ENCODE results near the gene BCAS3.

The BCAS3 gene

DNA sequence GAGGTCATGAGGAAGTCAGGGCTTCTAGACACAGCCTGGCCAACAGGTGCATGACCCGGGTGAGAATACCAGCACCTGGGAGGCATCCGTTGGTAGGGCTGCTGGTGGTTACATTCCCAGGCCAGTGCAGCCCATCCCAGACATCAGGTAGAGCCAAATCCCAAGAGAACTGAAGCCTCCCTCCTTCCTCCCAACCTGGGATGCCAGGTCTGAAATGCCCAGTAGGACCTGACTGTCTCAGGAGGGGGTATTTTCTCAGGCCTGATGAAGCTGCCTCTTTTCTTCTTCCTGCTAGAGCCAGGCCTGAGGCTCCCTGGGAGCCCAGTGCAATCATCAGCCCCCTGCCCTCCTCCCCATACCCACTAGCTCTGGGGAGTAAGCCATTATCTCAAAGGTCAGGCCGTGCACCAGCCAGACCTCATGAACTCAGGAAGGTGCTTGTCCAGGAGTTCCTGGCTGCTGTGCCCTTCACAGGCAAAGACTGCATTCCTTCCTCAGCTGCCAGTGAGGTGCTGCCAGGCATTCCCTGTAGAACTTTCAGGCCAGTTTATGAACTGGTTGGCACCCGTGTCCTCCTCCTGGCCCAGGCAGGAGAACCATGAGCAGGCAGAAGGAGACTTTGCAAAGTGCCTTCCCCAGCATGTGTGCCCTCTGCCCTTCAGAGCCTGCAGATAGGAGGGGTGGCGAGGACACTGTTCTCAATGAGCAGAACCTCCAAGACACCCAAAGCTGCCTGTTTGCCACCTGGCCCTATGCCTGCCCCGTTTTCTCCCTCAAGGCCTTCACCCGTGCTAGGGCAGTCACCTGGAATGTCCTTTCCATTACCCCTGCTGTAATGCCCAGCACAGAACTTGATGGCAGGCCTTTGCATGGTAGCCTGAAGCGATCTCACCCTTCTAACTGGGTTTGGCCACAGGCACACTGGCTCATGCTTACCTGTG, 729.6 kb downstream of the BCAS3 start:
- H3K4me3 ChIP-seq (ENCODE audit: low read length): no peak overlapping the region
- TF ChIP-seq ZNF274 (IDR thresholded peaks at IDR 0.05; ENCODE audit: low read depth, low read length): no peak

GRCh38 chr17:61408151-61409041, 730.7 kb downstream of the BCAS3 start:
- TF ChIP-seq ZNF274 (IDR thresholded peaks at IDR 0.05; ENCODE audit: low read depth, low read length): no peak
- no peak overlapping the region for H3K4me3 ChIP-seq (ENCODE audit: low read length)

DNA sequence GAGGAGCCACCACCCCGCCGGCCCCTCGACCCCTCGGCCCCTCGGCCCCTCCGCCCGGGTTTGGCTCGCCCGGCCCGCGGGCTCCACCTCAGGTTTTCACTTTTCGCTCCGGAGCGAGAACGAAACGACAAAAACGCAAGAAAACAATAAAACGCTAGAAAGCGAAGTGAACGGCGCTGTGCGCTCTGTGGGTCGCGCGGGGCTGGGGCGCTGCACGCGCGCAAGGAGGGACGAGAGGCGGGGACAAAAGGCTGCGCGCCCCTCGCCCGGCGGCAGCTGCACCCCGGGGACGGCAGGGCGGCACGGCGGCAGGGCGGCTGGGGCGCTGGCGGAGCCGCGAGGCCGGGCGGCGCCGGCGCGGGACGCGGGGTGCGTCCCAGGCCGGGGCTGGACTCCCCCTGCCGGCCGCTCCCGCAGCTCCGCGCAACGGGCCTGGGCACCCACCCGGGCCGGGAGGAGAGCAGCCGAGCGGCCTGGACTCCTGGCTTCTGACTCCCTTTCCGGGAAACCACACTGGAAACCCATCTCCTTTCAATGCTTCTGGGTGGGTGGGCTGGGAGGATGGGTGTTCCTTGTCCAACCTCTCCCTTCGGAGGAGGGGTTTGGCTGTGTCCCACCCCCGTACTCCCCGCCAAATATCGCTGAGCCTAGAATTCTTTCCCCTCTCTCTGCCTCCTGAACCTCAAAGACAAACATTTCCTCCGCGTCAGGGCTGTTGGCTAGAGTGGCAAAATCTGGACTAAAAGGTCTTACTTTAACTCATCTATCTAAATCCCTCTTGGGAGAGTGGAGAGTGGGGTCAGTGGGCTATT, 731.9 kb downstream of the BCAS3 start:
- no peak for TF ChIP-seq ZNF274 (IDR thresholded peaks at IDR 0.05; ENCODE audit: low read depth, low read length)
- H3K4me3 ChIP-seq (ENCODE audit: low read length): peak overlapping the region; percentile 54; the same call in 1 of the 2 replicates

DNA sequence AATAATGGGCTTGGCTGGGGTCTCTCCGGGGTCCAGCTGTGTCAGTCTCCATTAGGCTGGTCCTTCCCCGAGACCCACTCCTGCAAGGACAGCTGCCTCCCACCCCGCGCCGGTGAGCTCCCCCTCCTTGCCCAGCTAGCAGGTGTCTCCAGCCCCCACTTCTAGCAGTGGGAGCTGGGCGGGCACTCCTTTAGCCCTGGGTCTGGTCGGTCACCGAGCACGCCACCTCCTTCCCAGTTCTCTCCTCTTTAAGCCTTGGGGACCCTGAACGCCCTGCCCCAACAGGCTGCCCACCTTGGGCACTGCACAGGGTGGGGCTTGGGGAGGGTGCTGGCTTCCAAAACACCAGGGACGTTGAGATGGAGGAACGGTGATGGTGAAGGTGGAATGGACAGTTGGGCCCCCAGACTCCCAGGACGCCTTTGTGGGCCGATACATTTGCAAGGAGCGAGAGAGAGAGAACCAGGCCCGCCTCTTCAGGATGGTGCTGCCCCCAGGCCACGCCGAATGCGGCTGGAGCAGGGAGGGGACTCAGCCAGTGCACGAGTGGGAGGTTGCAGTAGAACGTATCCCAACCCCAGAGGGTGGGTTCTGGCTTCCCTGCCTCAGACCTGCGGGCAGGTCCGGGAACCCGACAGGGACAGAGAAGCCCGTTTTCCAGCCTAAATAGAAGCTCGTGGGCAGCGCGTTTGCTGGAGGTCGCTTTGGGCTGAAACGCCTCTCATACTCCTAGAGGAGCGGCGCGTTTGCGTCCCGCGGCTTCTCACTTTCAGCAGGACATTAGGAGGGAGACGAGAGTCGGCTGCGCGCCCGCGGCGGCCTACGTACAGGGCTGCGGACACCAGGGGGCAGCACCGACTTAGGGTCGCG, 732.7 kb downstream of the BCAS3 start:
- no peak overlapping the region for H3K4me3 ChIP-seq (ENCODE audit: low read length)
- no peak for TF ChIP-seq ZNF274 (IDR thresholded peaks at IDR 0.05; ENCODE audit: low read depth, low read length)

DNA sequence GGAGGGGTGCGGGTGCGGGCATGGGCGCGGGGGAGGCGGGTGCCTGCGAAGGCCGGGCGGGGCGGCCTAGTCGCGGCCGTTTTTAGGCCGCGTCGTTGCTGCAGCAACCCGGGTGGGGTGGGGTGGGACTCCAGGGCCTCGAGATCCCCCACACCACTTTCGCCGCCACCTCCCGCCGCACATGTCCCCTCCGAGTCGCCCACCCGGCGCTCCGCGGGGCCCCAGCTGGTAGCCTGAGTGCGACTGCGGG, 733.3 kb downstream of the BCAS3 start:
- no peak for TF ChIP-seq ZNF274 (IDR thresholded peaks at IDR 0.05; ENCODE audit: low read depth, low read length)
- no peak overlapping the region for H3K4me3 ChIP-seq (ENCODE audit: low read length)

DNA sequence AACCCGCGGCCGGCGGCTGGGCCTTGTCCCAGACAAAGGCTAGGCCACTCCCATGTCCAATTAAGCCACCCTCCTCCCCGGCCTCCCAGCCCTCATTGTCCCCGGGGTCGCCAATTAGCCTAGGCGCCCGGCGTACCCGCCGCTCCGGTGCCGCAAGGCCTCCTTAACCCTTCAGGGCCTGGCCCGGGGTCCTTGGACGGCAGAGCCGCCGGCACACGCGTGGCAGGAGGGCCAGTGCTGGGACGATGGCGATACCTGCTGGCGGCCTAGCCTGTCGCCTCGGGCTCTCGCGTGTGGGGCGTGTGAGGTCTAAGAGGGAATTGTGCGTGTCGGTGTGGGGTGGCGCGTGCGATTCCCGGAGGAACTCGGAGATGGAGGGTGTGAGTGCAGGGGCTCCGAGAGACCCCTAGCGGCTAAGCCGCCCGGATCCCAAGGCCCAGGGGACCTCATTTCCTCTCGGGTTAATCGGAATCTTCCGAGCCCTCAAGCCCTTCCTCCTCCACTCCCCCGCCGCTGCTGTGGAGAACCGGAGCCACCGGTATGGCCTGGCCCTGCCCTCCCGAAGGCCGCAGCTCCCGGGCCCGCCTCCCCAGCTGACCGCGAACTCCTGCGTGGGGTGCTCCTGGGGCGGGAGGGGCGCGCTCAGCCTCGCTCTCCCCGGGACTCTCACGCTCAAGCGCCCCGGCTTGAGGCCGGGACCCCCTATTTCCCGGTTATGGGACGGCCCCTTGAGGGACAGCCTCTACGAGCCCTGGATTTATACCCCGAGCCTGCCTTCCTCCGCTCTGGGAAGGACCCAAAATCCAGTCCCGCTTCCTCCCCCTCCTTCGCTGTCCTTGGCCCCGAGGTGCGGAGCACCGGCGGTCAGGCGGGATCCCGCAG, 733.9 kb downstream of the BCAS3 start:
- TF ChIP-seq ZNF274 (IDR thresholded peaks at IDR 0.05; ENCODE audit: low read depth, low read length): no peak
- peak overlapping the region; percentile 54; the same call in 1 of the 2 replicates for H3K4me3 ChIP-seq (ENCODE audit: low read length)

DNA sequence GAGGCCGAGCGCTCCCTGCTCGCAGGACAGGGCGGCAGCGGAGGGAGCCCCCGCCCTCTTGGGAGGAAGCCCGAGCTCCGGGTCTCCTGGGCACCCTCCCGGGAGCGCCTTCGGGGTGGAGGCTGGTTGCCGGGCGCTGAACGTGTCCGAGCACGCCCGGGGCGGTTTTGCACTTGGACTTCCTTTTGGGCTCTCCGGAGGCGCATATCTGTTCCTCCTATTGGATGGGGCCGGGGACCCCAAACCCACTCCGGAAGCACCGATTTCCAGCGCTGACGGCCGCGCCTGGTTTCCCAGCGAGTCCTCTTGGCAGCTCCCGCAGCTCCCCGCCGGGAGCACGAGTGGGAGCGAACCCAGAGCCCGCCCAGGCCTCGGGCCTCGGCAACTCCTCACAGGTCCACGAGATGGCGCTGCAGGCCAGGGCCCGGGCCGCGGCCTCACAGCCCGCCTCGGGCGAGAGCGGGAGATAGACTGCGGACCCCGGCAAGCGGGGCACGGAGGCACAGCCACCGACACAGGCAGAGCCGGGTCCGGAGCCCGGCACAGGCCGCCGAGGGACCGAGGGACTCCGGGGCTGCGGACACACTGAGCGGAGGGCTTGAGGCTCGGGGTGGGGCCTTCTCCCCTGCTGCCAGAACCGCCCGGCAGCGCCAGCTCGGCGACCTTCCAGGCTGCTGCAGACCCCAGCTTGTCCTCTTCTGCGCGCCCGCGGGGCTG, 734.6 kb downstream of the BCAS3 start:
- TF ChIP-seq ZNF274 (IDR thresholded peaks at IDR 0.05; ENCODE audit: low read depth, low read length): no peak
- peak overlapping the region; percentile 54; the same call in 1 of the 2 replicates for H3K4me3 ChIP-seq (ENCODE audit: low read length)

GRCh38 chr17:61412860-61413660, 735.4 kb downstream of the BCAS3 start:
- H3K4me3 ChIP-seq (ENCODE audit: low read length): peak overlapping the region; percentile 54; the same call in 1 of the 2 replicates
- TF ChIP-seq ZNF274 (IDR thresholded peaks at IDR 0.05; ENCODE audit: low read depth, low read length): no peak

DNA sequence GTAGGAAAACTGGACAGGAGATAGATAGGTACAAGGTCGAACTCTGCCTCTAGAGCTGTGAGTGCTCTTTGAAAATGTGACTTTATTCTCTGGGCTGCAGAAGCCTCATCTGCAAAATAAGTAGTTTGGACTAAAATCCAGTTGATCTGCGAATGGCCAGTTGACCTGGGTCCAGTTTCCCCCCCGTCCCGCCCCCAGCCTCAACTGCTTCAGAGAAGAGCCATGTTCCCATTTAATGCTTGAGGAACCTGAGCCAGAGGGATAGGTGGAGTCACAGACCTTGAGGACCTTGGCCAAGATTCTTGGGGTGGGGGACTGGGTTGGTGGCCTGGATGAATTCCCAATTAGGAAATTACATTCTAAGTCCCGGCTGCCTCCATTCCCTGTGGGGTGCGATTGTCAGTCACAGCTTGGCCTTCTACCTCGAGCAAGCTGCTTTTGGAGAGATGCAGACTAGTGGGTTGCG, 736.0 kb downstream of the BCAS3 start:
- no peak overlapping the region for H3K4me3 ChIP-seq (ENCODE audit: low read length)
- TF ChIP-seq ZNF274 (IDR thresholded peaks at IDR 0.05; ENCODE audit: low read depth, low read length): no peak

- TF ChIP-seq ZNF274 (IDR thresholded peaks at IDR 0.05; ENCODE audit: low read depth, low read length): peak; percentile 57
- no peak overlapping the region for H3K4me3 ChIP-seq (ENCODE audit: low read length)
Measured at GRCh38 chr17:61414141-61414935, 736.7 kb downstream of the BCAS3 start.

Data from GM08714 (cell line).